ENCODE results near the gene GNE. TPM values are rescaled to one million over a fixed set of nuclear protein-coding genes. Genes with fewer than 3 reads are reported as not detected.

GNE gene
- total RNA-seq, 1 experiment from 2014 or later = 8.4 TPM

- intact Hi-C loops (cut with micrococcal nuclease) = no loop called here
- BruUV-seq (replicated peaks) = no TSS peak
- ChIA-PET POLR2A (interaction anchor here (1.6 to 2.5 kb wide), 2 partner anchors 10 to 16 kb away, joined by 5 to 13 read pairs; no protein-coding TSS in a partner anchor), CTCF (no interaction called here), RAD21 (ENCODE audit: low non-redundant PET in 1 of 2, low total read pairs in 2 of 2, uncharacterized antibody in 2 of 2, unreplicated experiment in 2 of 2) (no interaction called here)
- DNase-seq (ENCODE audit: low read depth, low spot score) (no peak), ATAC-seq (no peak)
- peak overlapping the region; percentile 89 for H3K9ac ChIP-seq (ENCODE audit: low read length)
- peak overlapping the region; percentile 87 to 91 for H3K4me3 ChIP-seq (replicated peaks in 1 of 2; ENCODE audit: low read depth in 1 of 2, low read length in 2 of 2)
- no peaks in the 10 kb centered on the region for H3K27me3 ChIP-seq (ENCODE audit: insufficient read depth, low read length)
- no peak overlapping the region for H2AFZ ChIP-seq (ENCODE audit: low read depth, low read length, poor library complexity, severe bottlenecking)
- peak overlapping the region; percentile 80 for H3K27ac ChIP-seq (ENCODE audit: low read depth, low read length)
- H3K36me3 ChIP-seq (ENCODE audit: control insufficient read depth in 1 of 2, insufficient read depth in 2 of 2, low read length in 2 of 2) = peaks cover 0 to 10% of the 10 kb centered on the region in 2 experiments; a peak in 2 of 4 replicates
- H3K9me3 ChIP-seq (ENCODE audit: control insufficient read depth in 1 of 2, insufficient read depth in 1 of 2, low read depth in 1 of 2, low read length in 2 of 2) = no peaks in the 10 kb centered on the region
- H3K79me2 ChIP-seq (ENCODE audit: insufficient read depth, low read length) = peaks cover 54% of the 10 kb centered on the region
- H3K4me1 ChIP-seq (ENCODE audit: control insufficient read depth in 1 of 2, insufficient read depth in 2 of 2, low read length in 2 of 2) = peaks cover 12 to 20% of the 10 kb centered on the region in 2 experiments
- no peaks in the 10 kb centered on the region for H3K9me2 ChIP-seq (ENCODE audit: insufficient read depth)
- H3K4me2 ChIP-seq (ENCODE audit: low read length) = peak overlapping the region; percentile 86
- TF ChIP-seq EZH2 (IDR thresholded peaks at IDR 0.05) (no peak), CBX3 (IDR thresholded peaks at IDR 0.05; ENCODE audit: low read depth) (no peak), SRF (IDR thresholded peaks at IDR 0.05; ENCODE audit: low read depth) (no peak), ZBTB33 (IDR thresholded peaks at IDR 0.05; ENCODE audit: extremely low read depth, insufficient replicate concordance, low read length) (no peak), YY1 (IDR thresholded peaks at IDR 0.05; ENCODE audit: extremely low read depth, insufficient replicate concordance, low read depth, low read length) (no peak), FOSL1 (IDR thresholded peaks at IDR 0.05; ENCODE audit: low read depth) (no peak)
- 0 out of 2 replicates have a peak, but pooled peaks cover 5% of the 10 kb centered on the region for H4K20me1 ChIP-seq (ENCODE audit: insufficient read depth)
Measured at GRCh38 chr9:36191686-36192085, 66.6 kb downstream of the GNE start.

GRCh38 chr9:36191290-36191645 lies 67.0 kb downstream of the GNE start:
- POLR2A ChIA-PET = interaction anchor here (1.0 to 2.5 kb wide), 4 partner anchors 10 to 55 kb away, joined by 3 to 13 read pairs (median 6); partner anchors contain the start of gene GLIPR2
- CTCF ChIA-PET = interaction anchor here (1.0 to 2.6 kb wide), 8 partner anchors 10 to 259 kb away, joined by 3 to 22 read pairs (median 6); no protein-coding TSS in a partner anchor
- DNase-seq (ENCODE audit: low read depth, low spot score) = no peak

More at GRCh38 chr9:36191290-36191645, 67.0 kb downstream of the GNE start:
- RAD21 ChIA-PET (ENCODE audit: low non-redundant PET in 1 of 2, low total read pairs in 2 of 2, uncharacterized antibody in 2 of 2, unreplicated experiment in 2 of 2) = no interaction called here
- Histone ChIP-seq H3K9ac (ENCODE audit: low read length) (peak overlapping the region; percentile 89), H3K4me3 (replicated peaks in 1 of 2; ENCODE audit: low read depth in 1 of 2, low read length in 2 of 2) (peak overlapping the region; percentile 87 to 91), H3K79me2 (ENCODE audit: insufficient read depth, low read length) (peaks cover 50% of the 10 kb centered on the region), H3K27ac (ENCODE audit: low read depth, low read length) (peak overlapping the region; percentile 80), H3K4me1 (ENCODE audit: control insufficient read depth in 1 of 2, insufficient read depth in 2 of 2, low read length in 2 of 2) (peaks cover 12 to 20% of the 10 kb centered on the region in 2 experiments), H3K4me2 (ENCODE audit: low read length) (peak overlapping the region; percentile 86), H3K27me3 (ENCODE audit: insufficient read depth, low read length) (no peaks in the 10 kb centered on the region), H4K20me1 (ENCODE audit: insufficient read depth) (0 out of 2 replicates have a peak, but pooled peaks cover 5% of the 10 kb centered on the region), H3K9me3 (ENCODE audit: control insufficient read depth in 1 of 2, insufficient read depth in 1 of 2, low read depth in 1 of 2, low read length in 2 of 2) (no peaks in the 10 kb centered on the region), H2AFZ (ENCODE audit: low read depth, low read length, poor library complexity, severe bottlenecking) (no peak overlapping the region), H3K9me2 (ENCODE audit: insufficient read depth) (no peaks in the 10 kb centered on the region), H3K36me3 (ENCODE audit: control insufficient read depth in 1 of 2, insufficient read depth in 2 of 2, low read length in 2 of 2) (peaks cover 0 to 10% of the 10 kb centered on the region in 2 experiments; a peak in 2 of 4 replicates)
- TF ChIP-seq ZFX (IDR thresholded peaks at IDR 0.05) (peak; percentile 43), ELF1 (IDR thresholded peaks at IDR 0.05; ENCODE audit: borderline replicate concordance, low read depth) (no peak)
- BruUV-seq (replicated peaks) = no TSS peak
- ATAC-seq = no peak
- intact Hi-C loops (cut with micrococcal nuclease) = no loop called here
